GM12892 (cell line): ENCODE measurements around the gene AFF3.
"Not testable (repeated sequence)": the region's sequence is repeated elsewhere in the genome, so short reads cannot be mapped to it uniquely, and the experiment has no call there.

Source experiments
- POLR2A ChIP-seq: IDR thresholded peaks from 2 replicates; pipeline ENCODE4 v1.6.1; 2011; ENCODE audit warnings: low read depth, low read length, control low read depth
- POLR2AphosphoS5 ChIP-seq: IDR thresholded peaks from 2 replicates; pipeline ENCODE4 v1.6.1; 2011; ENCODE audit warnings: low read depth, low read length, control low read depth
- TAF1 ChIP-seq: IDR thresholded peaks from 2 replicates; pipeline ENCODE4 v1.6.1; 2011; ENCODE audit warnings: low read depth, mild to moderate bottlenecking, control low read depth, low read length, borderline replicate concordance

- TF ChIP-seq POLR2A, POLR2AphosphoS5, TAF1: not testable (repeated sequence)
Measured at GRCh38 chr2:100095845-100096244, 46.5 kb downstream of the AFF3 start.
